MV-4-11 (cell line): ENCODE results near the gene NDUFAF3.

Source experiments
- DNase-seq: peaks from one replicate; lab custom pipeline; 2025; lab: John Stamatoyannopoulos, UW

The NDUFAF3 gene, protein sequence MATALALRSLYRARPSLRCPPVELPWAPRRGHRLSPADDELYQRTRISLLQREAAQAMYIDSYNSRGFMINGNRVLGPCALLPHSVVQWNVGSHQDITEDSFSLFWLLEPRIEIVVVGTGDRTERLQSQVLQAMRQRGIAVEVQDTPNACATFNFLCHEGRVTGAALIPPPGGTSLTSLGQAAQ

DNA sequence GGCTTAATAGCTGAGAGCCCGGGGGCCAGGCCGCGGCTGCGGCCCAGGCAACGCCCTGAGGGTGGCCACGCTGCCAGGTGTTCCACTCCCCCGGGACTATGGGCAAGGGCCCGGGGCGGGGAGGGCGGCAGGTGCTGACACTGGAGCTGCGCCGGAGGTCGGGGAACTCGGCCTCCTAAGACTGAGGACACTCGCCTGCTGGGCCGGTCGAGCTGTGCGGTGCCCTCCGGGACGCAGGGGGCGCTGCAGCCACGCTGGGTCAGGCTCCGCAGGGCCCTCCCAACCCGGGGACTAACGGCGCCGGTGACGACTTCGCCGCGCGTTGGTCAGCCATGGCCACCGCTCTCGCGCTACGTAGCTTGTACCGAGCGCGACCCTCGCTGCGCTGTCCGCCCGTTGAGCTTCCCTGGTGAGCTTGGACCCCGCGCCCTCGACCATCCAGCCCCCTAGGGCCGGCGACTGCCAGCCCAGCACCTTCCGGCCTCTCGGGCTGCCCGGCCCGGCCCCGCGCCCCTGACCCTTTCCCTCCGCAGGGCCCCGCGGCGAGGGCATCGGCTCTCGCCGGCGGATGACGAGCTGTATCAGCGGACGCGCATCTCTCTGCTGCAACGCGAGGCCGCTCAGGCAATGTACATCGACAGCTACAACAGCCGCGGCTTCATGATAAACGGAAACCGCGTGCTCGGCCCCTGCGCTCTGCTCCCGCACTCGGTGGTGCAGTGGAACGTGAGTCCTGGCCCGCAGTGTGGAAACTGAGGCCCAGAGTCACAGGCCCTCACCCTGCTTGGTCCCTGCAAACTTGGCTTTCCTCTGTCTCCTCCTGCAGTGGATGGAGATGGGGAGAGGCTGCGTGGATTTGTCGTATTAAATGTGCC, at the start of gene NDUFAF3:
Gene NDUFAF3, plus strand, starts transcription at position 309 of the 875 bp plus-strand sequence. Its CDS starts 24 bp downstream, at position 333.
- DNase-seq = peak; percentile 83

DNA sequence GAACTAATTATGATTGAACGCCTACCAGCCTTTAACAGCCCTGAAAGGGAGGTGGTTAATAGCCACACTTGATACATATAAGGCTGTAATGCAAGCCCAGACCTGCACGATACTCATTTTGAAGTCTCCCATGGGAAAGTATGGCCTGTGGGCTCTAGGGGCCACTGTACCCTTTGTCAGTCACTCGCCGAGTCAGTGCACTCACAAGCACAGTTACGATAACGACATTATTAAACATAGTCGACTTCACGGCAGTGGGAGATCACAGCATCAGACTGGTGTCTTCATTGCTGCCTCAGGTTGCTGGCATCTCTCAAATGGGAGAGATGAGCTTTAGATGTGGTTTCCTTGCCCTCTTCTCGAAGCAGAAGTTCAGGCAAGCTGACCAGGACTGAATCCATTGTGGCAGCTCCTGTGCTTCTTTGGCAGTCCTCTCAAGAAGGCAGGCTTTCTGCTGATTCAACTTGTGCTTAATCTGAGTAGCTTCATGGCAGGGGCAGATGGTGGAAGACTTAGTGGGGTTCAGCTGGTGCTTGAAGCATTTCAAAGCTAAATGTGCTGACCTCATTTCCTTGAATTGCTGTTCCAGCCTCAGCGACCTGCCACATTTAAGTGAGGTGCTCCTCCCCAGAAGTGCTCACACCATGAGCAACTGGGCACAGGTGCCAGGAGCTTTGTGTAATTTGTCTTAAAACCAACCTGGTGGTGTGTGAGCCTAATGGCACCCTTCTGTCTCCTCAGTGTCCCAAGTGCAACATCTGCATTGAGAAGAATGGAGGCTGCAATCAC, 47.7 kb upstream of the NDUFAF3 start:
- DNase-seq = no peak

DNA sequence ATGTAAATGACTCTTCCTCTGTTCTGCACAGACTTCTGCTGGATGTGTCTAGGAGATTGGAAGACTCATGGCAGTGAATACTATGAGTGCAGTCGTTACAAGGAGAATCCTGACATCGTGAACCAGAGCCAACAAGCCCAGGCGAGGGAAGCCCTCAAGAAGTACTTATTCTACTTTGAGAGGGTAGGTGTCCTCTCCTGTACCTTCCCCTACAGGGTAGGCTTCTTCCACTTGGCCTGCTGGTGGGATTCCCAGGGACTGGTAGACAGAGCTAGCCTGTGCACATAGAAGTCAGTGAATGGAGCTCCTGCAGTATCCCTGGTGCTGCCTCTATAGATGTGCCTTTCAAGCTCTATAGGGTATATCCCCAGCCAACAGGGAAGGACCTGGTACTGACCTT, 42.5 kb upstream of the NDUFAF3 start:
- no peak for DNase-seq

DNA sequence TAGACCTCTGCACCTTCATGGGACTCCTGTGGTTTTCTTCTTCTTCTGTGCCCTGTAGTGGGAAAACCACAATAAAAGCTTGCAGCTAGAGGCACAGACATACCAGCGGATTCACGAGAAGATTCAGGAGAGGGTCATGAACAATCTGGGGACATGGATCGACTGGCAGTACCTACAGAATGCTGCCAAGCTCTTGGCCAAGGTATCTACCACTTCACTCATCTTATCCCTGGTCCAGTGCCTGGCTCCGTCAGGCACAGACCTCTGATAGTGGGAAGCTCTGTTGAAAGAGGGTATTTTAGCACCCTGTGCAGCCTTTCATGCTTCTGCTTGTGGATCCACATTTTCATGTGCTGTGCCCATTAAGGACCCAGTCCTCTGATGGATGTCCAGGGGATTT, 41.6 kb upstream of the NDUFAF3 start:
- DNase-seq = no peak

DNA sequence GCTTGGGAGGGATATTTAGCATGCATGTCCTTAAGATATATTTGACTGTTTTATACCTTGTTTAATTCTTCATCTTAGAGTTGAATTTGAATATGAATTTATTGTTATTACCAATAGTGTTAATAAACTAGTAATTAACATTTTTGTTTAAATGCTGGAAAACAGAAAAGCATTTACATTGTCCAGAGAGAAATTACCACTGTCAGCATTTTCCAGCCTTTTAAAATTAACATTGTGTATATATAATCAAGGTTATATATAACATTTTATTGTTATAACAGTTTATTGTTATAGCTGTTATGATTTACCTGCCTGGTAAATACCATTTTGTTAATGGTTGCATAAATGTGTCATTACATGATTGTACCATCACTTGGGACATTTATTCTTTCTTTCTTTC, 39.9 kb upstream of the NDUFAF3 start:
- no peak for DNase-seq

DNA sequence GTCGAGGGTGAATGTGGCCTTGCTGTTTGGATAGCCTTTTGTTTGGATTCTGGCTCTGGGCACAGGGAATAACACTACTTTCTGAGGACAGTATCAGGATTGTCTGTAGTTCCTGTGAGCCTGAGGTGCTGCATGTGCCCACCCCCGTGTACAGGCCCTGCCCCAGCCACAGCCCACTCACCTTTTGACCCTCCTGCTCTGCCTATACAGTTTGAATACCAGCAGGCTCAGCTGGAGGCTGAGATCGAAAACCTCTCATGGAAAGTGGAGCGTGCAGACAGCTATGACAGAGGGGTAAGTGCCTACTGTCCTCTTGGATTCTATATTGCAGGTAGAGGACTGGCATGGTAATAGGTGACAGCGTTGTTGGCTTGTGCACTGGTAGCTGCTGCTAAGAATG, 39.2 kb upstream of the NDUFAF3 start:
- no peak for DNase-seq

DNA sequence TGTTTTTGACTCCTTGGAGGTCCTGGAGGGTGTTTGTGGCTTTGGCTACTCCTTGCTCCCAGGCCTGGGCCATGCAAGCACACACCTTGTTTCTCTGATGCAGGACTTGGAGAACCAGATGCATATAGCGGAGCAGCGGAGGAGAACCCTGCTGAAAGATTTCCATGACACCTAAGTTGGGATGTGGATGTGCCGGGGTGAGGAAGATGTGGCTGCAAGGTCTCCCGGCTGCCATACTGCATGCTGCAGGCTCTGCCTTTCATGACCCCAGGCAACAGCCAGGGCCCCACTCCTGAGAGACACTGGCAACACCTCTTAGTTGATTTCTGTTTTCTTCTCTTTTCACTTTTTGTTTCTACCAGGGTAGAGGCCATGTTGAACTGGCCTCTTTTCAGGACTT, 38.8 kb upstream of the NDUFAF3 start:
- no peak for DNase-seq

DNA sequence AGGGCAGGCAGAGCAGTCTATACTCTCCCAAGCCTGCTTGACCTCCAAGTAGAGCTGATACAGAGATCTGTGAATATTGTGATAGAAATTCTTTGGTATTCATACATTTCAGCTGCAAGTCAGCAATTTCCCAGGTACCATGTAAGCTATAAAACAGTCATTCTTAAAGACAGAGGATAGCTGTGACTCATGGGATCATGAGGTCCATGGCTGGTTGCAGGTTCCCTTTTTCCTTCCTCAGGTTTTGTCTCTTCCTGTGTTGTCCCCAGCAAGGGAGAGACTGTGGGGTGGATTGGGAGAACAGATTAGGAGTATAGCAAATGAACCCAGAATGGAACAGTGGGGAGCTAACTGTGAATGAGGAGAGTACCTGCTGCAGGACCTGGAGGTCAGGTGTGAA, 37.3 kb upstream of the NDUFAF3 start:
- DNase-seq = peak; percentile 19

DNA sequence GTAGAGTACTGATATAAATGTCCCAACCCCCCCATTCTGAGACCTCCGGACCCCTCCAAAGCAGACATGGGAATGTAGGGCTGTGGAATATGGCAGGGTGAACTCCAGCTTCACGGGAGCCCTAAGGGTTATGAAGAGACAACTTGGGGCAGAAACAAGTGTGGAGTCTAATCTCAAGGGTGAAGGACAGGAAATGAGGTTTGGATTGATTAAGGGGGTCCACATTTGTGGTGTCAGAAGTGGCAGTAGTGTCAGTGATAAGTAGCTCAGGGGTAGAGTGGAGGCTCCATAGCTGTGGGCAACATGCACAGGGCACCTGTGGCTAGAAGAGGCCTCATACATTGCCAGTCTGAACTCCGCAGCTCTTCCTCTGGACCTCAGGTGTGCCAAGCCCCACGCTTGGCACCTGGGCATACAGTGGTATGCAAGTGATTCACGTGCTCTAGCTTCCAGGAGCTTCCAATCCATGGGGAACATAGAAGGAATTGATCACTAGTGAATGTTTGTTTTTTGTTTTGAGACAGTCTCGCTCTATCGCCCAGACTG, 36.0 kb upstream of the NDUFAF3 start:
- no peak for DNase-seq

DNA sequence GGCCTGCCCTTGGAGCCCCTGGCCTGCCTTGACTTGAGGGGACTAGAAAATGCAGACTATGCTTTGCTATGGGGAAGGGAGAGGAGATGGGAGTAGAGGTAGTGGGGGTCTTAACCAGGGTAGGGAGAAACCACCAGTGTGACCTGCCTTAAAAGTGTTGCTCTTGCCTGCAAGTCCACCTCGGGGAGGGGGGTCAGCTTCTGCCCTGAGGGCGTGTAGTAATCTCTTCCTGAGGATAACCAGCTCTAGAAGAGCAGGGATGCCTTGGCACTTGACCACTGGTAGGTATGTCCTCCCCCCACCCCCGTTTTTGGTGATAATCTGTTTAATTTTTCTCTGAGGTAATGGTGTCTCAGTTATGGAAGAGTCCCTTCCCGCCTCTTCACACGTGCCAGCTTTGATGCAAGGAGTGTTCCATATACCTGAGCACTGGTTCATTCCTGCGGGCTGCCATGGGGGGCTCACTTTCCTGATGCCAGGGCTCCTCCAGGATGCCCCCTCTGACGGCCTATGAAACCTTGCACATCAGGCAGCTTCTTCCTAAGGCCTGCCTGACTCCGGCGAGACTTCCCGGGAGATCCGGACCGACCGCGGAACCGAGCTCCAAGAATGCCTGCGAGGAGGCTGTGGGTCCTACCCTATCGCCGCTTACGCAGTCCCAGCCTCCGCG, 32.7 kb upstream of the NDUFAF3 start:
- no peak for DNase-seq

DNA sequence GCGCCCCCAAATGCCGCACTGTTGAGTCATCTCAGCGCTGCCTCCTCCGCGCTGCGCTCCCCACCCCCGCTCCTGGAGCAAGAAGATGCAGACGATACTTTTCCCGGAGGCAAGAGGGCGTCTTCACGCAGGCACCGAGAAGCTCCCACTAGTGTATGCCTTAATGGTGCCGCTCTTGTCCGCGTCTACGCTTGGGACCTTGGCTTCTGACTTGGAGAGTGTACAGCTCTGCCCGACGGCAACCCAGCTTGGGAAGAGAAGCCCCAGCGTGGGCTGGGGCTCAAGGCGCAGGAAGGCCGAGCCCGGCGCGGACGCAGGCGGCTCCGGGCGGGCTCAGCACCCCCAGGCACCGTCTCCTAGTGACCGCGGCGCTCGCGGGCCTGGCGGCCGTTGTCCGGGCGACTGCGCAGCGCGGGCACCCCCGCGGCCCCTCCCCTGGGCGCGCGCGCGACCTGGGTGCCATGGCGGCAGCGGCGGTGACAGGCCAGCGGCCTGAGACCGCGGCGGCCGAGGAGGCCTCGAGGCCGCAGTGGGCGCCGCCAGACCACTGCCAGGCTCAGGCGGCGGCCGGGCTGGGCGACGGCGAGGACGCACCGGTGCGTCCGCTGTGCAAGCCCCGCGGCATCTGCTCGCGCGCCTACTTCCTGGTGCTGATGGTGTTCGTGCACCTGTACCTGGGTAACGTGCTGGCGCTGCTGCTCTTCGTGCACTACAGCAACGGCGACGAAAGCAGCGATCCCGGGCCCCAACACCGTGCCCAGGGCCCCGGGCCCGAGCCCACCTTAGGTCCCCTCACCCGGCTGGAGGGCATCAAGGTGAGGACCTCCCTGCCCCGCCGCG, 31.9 kb upstream of the NDUFAF3 start, which contains the start of gene P4HTM:
Gene P4HTM, plus strand, starts transcription at position 446 of the 840 bp plus-strand sequence. Its CDS starts 16 bp downstream, at position 462.
- DNase-seq = peak; percentile 86

DNA sequence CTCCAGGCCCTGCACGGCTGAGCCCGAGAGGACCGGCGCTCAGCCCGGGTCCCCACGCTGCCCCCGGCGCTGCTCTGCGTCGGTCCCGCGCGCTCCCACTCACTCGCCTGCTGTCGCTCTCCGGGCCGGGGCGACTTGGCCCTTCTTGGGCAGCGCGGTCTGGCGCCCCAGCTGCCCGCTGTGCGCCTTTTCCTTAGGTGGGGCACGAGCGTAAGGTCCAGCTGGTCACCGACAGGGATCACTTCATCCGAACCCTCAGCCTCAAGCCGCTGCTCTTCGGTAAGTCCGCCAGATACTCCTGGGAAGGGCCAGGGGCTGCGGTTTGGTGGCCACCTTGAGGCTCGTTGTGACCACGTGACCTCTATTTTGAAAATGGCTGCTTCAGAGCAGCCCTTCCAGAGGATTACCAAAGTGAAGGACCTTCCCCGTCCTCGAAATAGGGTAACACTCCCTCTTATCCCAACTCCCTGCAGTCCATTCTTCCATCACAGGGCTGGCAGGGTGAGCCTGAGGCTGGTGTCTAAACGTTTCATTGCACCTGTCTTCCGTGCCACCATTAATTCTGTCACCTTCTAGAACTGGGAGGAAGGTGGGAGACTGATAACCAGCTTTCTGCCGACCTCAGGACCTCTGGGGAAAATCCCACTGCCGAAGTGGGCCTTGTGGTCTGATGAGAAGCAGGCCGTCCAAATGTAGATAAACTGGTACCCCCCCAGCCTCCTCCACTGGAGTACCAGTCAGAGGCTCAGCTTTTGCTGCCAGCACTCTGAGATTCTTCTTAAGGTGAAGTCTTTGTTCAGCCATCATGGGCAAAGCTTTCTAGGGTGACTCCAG, 31.1 kb upstream of the NDUFAF3 start:
- peak; percentile 3 for DNase-seq

DNA sequence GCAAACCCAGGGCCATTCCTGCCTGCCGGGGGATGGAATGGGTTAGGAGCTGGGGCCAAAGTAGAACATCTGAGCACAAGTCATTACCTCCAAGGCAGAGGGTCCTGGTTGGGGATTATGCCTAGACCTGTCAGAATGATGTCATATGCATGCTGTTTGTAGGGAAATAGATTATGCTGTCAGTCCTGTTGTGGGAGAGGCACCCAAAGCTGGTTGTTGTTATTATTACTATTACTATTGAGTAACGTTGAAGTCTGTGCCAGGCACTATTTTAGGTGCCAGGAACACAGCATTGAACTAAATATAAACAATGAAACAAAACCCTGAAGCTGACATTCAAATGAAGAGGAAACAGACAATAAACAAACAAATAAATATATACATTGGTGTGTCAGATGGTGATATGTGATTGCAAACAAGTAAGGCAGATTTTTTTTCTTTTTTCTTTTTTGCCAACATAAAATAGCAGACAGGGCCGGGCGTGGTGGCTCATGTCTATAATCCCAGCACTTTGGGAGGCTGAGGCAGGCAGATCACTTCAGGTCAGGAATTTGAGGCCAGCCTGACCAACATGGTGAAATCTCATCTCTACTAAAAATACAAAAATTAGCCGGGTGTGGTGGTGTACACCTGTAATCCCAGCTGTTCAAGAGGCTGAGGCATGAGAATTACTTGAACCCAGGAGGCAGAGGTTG, 29.9 kb upstream of the NDUFAF3 start:
- no peak for DNase-seq

DNA sequence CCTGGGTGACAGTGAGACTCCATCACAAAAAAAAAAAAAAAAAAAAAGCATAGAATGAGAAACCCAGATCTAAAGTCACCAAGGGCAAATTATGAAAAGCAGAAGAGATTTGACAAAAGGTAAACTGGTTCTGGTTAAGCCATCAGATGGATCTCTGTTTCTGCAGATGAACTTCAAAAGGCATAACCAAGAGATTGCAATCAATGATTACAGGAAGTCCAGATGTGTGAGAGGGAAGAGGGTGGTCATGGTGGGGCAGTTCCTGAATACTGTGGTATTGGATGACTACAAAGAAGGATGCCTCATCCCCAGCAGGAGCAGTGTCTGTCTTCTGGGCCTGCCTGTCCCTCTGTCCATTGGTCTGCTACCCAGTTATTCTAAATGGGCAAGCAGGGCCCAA, 28.1 kb upstream of the NDUFAF3 start:
- DNase-seq = no peak

DNA sequence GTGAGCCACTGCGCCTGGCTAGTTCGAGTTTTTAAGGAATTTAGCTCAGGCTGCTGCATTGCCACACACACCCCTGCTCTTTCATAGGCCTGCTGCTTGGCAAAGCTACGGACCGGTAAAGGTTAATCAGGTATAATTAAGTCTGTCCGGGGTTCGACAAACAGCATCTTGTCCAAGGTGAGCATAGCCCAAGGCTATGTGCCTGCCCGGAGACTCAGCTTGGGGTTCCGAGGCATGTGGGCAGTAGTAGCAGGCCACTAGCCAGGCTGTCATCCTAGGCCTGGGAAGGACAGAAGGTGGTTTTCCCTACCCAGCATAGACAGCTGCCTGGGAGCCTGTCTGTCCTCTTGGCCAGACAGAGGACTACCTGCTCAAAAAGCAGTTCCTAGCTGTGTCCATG, 25.3 kb upstream of the NDUFAF3 start:
- DNase-seq = no peak

DNA sequence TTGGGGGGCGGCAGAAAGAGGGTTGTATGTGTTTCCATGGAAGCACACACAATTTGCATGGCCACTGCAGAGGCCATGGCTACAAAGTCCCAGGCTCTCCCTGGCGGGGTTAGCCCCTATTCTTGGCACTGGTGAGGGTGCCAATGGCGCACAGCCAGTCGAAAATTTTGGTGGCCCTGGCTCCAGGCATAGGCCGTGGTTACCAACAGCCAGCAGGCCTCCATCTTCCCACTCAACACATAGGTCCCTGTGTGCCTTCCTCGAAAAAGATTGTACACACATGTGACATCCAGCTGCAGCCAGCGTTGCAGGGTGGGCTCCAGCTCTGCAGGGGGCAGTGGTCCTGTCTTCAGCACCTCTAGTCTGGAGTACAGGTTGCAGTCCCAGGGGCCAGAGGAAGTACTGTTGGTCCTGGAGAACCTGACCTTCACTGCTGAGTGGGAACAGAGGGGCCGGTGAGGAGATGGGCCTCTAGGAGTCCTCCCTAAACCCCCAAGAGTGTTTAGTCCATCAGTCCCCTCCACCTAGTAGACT, 24.8 kb upstream of the NDUFAF3 start:
- no peak for DNase-seq

DNA sequence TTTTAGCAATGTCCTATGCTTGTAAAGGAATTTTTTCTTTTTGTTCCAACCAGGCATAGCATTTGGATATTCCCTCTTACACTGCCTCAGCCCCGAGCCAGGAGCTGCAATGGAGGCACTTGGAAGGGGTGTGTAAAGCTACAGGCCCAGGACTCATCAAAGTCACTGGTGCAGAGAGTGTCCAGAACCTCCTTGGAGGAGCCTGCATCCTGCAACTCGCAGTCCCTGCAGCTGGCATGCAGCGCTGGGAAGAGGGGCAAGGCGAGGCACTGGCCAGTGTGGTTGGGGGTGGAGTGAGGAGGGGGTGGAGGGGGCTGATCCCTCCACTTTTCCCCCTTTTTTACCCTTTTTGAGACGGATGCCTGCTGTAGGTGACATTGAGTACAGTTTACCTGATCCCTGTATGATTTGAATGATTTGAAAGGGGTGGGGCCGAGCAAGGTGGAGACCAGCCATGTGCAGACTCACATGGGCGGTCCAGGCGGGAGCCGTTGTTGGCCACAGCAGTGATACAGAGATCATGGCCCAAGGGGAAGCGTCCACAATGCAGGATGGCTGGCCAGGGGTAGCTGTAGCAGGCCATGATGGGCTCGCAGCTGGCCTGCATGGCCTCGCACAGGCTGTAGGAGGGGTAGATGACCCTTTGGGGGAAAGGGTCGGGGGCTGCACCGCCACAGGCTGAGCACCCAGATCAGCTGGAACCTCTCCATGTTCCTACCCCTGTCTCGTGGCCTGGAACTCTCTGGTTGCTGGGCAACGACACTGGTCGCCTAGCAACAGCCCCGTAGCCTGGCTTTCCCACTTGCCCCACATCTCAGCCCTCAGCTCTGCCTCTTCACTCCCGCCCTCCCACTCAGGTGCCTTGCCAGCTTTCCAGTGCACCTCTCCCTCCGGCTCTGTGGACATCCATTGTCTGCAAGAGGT, 23.9 kb upstream of the NDUFAF3 start:
- DNase-seq = no peak
